HG02678 (cell line): ENCODE measurements around the gene EBNA1BP2.
"Not testable (repeated sequence)": the region's sequence is repeated elsewhere in the genome, so short reads cannot be mapped to it uniquely, and the experiment has no call there.

ENCODE experiments used
- ATAC-seq: cut with Tn5 transposase; IDR thresholded peaks from one replicate; pipeline ENCODE4 v1.9.1; 2021; ENCODE audit warnings: mild to moderate bottlenecking, moderate library complexity; ENCODE audit not compliant: unreplicated experiment

Gene EBNA1BP2

DNA sequence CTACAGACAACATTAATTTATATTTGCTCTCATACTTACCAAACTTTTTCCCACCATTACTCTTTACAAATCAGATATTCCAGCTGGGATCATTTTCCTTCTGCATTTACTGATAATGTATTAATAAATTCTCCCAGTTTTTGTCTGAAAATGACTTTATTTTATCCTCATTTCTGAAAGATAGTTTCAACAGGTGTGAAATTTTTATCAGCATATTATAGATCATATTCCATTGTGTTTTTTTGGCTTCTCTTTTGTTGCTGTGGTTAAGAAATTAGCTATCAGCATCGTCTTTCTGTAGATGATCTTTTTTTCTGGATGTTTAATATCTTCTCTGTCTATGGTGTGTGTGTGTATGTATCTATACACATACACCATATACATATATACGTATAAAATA, 2.8 kb upstream of the EBNA1BP2 start:
- no peak for ATAC-seq

DNA sequence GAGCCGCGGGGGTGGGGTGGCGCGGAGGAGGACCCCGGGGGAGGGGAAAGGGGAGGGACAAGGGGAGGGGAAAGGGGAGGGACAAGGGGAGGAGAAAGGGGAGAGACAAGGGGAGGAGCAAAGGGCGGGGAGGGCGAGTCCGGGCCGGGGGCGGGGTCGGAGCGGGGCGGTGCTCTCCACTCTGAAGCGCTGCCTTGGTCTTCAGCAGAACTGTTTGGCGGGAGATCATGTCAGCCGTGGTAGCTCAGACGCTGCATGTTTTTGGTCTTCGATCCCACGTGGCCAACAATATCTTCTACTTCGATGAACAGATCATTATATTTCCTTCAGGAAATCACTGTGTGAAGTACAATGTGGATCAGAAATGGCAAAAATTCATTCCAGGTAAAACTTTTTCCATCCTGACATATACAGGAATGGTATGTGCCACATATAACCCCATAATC, 460 bp upstream of the EBNA1BP2 start:
- ATAC-seq, result peak; percentile 55

DNA sequence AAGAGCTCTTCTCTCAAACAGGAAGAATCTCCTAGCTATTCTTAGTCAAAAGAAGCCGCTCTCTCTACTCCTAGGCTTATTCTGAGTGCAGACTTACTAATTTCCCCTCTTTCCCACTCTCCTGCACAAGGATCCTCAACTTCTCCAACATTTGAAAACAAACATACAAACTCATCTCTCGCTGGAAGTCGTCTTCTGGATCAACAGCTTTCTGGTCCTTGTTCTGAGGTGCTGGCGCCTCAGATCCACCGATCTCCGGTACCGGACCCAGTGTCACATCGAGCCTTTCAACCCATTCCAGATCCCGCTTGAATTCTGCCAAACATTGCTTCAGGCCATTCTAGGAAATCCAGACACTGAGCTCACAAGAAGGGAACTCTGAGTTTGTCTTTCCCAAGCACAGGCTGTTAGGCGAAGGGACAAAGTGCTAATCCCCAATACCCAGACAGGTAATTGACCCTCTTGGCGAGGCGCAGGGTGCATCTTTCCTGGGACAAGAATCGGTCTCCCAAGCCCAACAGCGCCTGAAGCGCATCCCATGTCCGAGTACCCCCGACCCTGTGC, 696 bp downstream of the EBNA1BP2 start:
- ATAC-seq, result no peak

DNA sequence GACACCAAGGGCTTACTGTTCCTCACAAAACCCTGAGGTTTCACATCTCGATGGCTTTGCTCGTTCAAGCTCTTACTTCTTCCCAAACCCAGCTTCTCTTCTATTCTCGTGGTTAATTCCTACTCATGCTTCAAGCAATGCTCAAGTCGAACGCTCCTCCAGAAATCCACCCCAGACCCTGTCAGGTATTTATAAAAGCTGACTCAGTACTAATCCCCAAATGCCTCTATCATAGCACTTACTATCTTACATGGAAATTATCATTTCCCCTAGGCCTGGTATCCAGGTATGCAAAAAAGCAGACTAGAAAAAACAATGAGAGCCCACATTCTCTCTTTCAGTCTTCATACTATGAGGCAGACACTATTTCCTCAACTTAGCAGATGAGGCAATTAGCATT, 6.3 kb downstream of the EBNA1BP2 start:
- no peak for ATAC-seq

DNA sequence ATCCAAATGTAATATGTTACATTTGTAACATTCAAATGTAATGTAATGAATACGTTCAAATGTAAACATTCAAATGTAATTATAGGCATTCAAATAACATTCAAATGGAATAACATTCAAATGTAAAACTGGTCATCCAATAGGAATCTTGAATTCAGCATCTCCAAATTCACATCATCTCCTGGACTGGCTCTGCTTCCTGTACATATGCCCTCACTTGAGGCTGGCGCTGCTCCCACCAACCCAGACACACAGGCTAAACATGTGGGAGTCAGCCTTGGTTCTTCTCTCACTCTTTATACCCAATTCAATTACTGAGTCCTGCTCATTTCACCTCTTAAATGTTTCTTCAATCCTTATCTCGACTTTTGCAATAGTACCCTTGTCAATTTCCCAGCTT, 6.9 kb downstream of the EBNA1BP2 start:
- ATAC-seq, result no peak

DNA sequence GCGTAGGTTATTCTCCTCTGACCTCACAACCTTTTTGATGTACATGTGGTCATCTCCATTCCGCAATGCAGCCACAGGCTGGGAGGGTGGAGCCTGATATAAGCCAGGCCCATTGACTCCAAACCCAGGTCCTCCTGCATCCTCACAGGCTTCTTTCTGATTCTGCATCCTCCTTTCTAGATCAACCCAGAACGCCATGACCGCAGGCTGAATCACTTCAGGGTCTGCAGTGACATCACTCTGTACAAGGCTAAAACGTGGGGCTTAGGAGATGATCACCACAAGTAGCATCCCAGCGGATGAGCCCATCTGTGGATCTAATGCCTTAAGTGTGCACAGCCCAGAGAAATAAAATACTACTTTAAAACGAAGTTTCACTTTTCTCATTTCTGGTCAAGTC, 16.1 kb downstream of the EBNA1BP2 start:
- ATAC-seq, result no peak

DNA sequence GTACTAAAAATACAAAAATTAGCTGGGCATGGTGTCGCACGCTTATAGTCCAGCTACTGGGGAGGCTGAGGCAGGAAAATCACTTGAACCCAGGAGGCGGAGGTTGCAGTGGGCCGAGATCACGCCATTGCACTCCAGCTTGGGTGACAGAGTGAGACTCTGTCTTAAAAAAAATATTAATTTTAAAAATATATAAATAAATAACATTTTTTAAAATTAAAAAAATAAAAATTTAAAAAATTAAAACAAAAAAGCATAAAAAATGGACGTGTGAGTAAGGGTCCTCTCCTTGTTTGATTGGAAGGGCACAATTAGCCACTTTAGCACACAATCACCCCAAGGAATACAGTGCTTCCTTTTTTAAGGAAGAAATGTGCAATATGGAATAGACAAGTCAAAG, 18.6 kb downstream of the EBNA1BP2 start:
- no peak for ATAC-seq

DNA sequence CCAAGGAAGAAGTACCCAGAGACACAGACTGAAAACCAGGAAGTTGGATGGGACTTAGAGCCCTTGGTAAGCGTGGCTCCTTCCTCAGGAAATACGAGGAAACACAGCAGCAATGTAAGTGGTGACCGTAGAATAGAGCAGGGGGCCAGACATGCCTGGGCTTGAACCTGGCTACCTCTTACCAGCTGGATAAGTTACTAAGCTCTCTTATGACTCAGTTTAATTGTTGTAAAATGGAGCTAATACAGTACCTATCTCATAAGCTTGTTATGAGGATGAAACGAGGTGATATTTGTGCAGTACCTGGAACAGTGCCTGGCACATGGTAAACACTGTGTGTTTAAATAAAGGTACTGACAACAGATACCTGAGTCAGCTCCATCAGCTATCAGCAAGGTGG, 19.2 kb downstream of the EBNA1BP2 start:
- ATAC-seq, result no peak

DNA sequence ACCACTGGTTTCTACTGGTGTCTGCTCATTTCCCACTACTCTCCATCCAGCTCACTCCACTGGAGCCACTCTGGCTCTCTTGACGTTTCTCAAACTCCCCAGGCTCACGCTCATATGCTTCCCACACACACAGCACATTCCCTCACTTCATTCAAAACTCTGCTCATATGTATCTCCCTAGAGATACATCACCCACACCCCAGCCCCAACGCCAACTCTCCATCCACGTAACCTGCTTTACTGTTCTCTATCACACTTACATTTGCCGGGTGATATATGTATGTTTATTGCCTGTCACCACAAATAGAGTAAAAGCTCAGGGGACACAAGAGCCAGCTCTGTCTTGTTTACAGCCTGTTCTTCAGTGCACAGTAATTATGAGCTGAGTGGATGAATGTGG, 22.2 kb downstream of the EBNA1BP2 start:
- no peak for ATAC-seq

DNA sequence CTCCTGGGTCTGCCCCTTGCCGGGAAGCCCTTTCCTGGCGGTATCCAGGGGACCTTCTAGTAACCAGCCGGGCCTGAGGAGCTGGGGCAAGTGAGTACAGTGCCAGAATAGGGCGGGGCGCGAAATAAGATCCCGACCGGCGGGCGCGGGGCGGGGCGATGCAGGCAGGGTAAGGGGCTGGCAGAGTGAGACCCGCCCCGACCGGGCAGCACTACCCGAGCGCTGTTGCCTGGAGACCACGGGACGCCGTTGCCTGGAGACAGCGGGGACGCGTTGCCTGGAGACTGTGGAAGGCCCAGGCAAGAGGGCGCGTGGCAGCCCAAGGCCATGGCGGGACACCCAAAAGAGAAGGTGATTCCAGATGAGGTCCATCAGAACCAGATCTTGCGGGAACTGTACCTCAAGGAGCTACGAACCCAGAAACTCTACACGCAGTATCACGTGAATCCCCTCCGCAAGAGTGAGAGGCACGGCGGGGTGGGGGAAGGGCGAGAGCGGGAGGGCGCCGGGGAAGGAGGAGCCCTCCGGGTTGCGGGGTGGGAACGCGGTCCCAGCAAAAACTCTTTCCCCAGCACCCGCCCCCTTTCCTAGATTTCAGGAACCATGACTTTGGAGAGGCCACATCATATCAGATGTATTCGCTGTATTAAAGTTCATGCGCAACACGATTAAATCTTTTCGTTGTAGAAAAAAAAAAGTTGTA, 24.3 kb downstream of the EBNA1BP2 start:
- no peak for ATAC-seq

DNA sequence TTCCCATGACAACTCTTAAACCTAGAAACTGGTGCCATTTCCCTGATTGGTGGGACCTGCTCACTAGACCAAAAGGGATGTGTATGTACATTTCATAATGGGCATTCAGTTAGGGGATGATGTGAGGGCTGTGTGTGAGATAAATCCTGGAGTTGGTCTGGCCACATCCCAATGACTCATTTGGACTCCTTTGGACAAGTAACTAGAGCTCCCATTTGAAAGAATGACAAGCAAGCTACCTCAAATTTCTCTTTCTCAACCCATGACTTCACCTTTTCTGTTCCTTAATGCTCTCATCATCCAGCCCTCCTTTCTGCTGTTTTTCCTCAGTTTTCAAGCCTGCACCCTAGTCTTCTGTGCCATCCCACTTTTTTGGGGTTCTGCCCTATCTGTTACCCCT, 27.9 kb downstream of the EBNA1BP2 start:
- no peak for ATAC-seq

DNA sequence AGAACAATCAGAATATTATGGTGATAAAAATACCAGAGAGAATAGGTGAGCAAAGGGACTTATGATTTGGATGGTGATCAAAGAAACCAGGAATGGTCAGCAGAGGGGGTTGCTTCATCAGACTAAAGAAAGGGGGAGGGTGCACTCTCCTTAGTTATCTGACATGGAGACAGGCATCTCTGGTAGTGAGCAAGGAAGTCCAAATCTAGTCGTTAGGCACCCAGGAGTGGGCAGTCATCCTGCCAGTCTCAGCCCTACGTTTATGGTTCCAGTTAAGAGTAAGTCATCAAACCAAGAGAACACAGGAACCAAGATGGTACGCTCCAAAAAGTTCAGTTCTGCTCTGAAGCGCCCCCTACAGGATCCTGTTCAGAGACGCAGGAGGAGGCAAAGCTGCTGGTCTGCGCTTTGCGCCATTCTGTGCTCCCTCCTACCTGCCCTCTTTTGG, 28.6 kb downstream of the EBNA1BP2 start:
- ATAC-seq, result no peak

DNA sequence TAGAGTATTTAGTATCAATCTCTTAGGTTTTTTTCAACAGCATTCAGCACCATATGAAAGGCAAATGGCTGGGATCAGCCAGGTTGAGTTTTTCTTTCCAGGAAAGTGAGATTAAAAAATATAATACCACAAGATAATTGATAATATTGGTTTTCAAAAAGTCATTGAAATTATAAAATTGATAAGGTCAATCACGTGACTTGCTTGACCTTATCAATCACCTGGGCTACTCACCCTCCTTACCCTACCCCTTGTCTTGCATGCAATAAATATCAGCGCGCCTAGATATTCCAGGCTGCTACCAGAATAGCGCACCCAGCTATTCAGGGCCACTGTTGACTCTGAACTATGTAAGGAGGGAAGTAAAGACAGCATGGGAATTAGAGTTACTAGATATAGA, 31.5 kb downstream of the EBNA1BP2 start:
- ATAC-seq, result no peak

DNA sequence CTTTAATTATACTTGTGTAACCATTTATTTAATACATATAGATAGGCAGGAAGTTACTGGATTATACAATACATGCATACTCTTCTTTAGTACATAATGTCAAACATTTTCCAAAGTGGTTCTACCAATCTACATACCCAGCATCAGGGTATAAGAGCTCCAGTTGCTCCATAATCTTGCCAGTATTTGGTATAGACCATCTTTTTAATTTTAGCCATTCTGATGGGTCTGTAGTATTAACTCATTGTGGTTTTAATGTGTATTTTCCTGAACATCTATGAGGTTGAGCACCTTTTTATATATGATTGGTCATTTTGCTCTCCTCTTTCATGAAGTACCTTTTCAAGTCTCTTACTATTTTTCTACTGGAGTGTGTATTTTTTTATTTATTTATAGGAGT, 32.1 kb downstream of the EBNA1BP2 start:
- ATAC-seq, result no peak

DNA sequence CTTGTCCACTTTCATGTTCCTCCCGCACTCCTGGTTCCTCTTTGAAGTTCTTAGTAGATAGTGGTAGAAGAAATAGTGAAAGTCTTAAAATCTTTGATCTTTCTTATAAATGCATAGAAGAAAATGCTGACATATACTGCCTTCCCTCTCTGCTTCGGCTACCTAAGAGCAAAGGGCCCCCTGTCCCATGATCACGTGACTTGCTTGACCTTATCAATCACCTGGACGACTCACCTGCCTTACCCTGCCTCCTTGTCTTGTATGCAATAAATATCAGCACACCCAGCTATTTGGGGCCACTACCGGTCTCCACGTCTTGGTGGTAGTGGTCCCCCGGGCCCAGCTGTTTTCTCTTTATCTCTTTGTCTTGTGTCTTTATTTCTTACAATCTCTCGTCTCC, 32.8 kb downstream of the EBNA1BP2 start:
- not testable (repeated sequence) for ATAC-seq

DNA sequence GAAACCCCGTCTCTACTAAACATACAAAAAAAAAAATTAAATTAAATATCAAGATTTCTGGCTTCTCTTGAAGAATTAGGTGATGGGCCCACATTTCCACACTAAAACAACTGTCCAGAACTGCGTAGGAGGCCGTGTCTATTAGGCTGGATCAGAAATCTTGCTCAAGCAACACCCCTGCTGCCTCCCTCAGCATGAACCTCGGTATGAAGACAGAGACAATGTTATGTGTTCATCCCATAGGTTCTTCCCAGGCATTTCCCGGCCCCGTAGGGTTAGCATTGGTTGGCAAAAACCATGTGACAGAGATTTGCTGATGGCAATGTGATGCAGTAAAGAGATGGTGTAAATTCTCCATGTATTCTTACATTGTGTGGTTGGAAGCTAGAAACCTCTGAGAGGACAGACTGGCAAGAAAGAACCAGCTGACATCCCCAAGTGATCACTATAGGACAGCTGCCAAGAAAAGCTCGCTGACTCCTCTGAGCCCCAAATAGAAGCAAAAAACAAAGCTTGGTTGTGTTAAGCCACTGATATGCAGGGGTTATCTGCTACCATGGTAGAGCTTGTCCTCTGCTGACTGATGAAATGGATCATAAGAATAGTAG, 34.5 kb downstream of the EBNA1BP2 start:
- no peak for ATAC-seq

DNA sequence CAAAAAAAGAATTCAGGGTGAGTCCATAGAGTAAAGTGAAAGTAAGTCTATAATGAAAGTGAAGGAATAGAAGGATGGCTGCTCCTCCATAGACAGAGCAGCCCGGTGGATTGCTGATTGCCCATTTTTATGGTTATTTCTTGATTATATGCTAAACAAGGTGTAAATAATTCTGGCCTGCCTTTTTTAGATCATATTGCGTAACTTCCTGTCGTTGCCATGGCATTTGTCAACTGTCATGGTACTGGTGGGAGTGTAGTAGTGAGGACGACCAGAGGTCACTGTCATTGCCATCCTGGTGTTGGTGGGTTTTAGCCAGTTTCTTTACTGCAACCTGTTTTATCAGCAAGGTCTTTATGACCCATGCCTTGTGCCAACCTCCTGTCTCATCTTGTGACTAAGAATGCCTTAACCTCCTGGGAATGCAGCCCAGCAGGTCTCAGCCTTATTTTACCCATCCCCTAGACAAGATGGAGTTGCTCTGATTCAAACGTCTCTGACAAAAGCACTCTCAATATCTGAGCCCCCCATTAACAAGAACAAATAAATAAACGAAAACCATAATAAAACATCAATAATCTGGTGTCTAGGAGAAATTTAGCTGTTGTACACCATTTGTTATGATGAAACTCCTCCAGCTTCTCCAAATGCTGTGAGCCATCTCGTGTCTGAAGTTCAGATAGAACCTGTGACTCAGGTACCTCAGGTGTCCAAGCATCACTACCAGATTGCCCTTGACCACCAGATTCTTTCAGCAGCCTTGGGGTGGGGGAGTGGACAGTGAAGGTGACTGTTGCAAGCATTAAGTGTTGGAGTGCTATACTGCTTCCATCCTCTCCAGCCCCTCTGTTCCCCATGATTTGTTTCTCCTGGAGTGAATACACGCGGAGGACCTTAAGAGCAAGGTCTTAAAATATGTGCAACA, 36.0 kb downstream of the EBNA1BP2 start:
- no peak for ATAC-seq

DNA sequence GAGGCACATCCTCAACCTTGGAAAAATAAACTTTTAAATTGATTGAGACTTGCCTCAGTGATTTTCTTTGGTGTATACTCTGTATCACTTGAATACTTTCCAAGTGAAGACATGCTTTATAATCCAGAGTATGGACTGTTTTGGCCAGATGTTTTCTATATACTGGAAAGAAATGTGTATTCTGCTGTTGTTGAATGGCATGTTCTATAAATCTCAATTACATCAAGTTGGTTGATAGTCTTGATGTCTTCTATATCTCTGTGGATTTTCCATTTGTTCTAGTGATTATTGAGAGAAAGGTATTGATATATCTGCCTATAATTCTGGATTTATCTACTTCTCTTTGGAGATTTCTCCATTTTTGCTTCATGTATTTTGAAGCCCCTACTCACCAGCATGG, 37.5 kb downstream of the EBNA1BP2 start:
- ATAC-seq, result no peak

DNA sequence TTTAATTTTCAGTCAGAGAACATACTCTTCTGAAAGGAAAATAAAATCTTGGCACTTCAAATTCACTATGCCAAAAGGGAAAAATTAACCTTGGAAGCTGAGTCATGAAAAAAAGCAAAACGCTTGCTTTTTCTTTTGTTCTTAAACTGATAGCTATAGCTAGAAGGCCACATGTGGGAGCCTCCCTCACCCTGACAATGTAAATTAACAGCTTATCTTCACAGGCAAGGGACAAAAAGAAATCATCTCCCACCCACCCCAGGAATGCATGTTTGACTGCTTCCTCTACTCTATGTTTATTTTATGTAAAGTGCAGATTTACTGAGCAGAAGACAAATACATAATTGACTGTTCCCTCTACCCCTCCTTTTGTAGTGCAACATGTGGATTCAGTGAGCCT, 38.0 kb downstream of the EBNA1BP2 start:
- no peak for ATAC-seq

DNA sequence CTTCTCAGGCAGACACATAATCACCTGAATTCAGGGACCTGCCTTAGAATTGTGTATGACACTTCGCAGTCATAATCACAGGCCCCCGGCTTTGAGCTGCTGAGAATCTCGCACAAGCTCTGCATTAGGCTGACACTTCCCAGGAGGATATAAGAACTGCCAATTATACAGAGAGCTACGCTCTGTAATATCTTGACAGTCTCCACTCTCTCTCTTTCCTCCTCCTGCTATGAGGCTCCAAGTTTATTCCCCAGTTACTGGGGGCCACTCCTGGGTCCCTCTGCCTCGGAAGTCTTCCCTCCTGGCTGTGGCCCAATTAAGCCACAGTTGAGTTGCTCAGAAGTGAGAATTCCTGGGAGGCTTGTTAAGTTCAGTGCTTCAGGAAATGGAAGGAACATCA, 42.7 kb downstream of the EBNA1BP2 start:
- no peak for ATAC-seq

DNA sequence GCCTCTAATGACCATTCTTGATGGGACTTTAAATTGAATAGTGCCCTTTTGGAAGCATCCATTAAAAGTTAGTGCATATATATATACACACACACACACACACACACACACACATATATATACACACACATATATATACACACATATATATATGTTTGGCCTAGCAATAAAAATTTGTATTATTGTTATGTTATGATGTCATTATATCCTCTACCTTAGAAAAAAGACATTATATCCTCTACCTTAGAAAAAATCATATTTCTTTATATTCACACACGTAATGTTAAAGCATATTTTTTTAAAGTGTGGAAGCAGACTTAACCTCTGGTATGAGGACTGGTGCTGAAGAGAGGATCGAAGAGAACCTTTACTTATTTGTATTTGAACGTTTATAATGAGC, 43.3 kb downstream of the EBNA1BP2 start:
- no peak for ATAC-seq
